Left renal cortex interstitium (tissue), 4 donors: ENCODE measurements around the gene EWSR1. TPM values are rescaled to one million over a fixed set of nuclear protein-coding genes. Genes with fewer than 3 reads are reported as not detected.

Source experiments
- DNase-seq, 4 donors: peaks; one replicate each; pipeline ENCODE4 v3.0.0-alpha.2; 2013; ENCODE audit warnings: low read depth in 4 of 4, low spot score in 2 of 4, missing footprints in 1 of 4
- polyA plus RNA-seq, 4 donors: library from polyadenylated mRNA; unstranded; fragments of 120-200 nt; gene quantifications; one replicate each; pipeline ENCODE4 v1.2.1, GENCODE V29; 2013; ENCODE audit not compliant: insufficient read length in 4 of 4

EWSR1 gene
- polyA plus RNA-seq, 4 donors, result 274 to 396 (median 339) TPM

GRCh38 chr22:29348041-29348440, 80.0 kb downstream of the EWSR1 start:
- no peak for DNase-seq

DNA sequence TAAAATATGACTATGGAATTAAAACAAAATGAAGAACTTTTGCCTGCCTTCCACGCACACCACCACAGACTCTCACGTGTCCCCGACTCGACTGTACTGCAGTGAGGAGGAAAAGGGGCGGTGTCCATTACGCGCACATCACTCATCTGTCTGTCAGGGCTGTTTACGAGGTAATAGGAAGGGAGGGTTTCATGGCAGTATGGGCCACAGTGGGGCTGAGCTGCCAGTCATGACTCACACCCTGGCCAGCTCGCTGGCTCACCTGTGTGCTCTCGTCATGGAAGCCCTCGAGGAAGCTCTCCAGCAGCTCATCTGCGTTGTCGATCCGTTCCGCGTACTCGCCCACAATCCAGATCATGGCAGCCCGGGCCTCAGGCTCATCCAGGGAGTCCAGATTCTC, 80.9 kb downstream of the EWSR1 start:
- no peak for DNase-seq

Other genes with a start within 250 kb of the EWSR1 start
- 1 to 10 TPM; 1.2 to 1.5 (median 1.4) TPM for gene C22orf31, start 206.4 kb upstream of the EWSR1 start, polyA plus RNA-seq
- gene KREMEN1, start 195.2 kb upstream of the EWSR1 start, polyA plus RNA-seq, result 10 to 100 TPM; 23.5 to 24.9 (median 24.6) TPM
- 100 to 1,000 TPM in 2 of 4 donors, 10 to 100 TPM in 2; 63.6 to 119 (median 99.3) TPM for gene EMID1, start 62.4 kb upstream of the EWSR1 start, polyA plus RNA-seq
- 10 to 100 TPM; 22.2 to 45.4 (median 36.0) TPM for gene RHBDD3, start 287 bp upstream of the EWSR1 start, polyA plus RNA-seq
- gene GAS2L1, start 38.4 kb downstream of the EWSR1 start, polyA plus RNA-seq, result 10 to 100 TPM in 2 of 4 donors, 1 to 10 TPM in 2; 5.4 to 11.4 (median 8.5) TPM
- gene RASL10A, start 47.4 kb downstream of the EWSR1 start, polyA plus RNA-seq, result under 1 TPM in 3 of 4 donors, not detected in 1; 0.27 to 0.92 (median 0.29) TPM
- gene AP1B1, start 120.3 kb downstream of the EWSR1 start, polyA plus RNA-seq, result 10 to 100 TPM; 42.4 to 49.8 (median 44.3) TPM
- 1 to 10 TPM; 1.0 to 1.8 (median 1.2) TPM for gene RFPL1, start 170.3 kb downstream of the EWSR1 start, polyA plus RNA-seq
- 10 to 100 TPM in 2 of 4 donors, 1 to 10 TPM in 2; 7.8 to 11.7 (median 9.7) TPM for gene NEFH, start 211.9 kb downstream of the EWSR1 start, polyA plus RNA-seq